DND-41 (cell line): ENCODE measurements around the gene ZNF175.

Experiments
- CTCF ChIP-seq: IDR thresholded peaks from 2 replicates; pipeline ENCODE4 v1.5.1; 2012; ENCODE audit warnings: borderline replicate concordance, low read length, moderate library complexity, mild to moderate bottlenecking; ENCODE audit not compliant: poor library complexity, severe bottlenecking; ENCODE audit errors: extremely low read depth
- EZH2 ChIP-seq: IDR thresholded peaks from 3 replicates; pipeline ENCODE4 v1.6.1; 2012; ENCODE audit warnings: borderline replicate concordance, low read depth, mild to moderate bottlenecking, moderate library complexity, low read length, inconsistent platforms; ENCODE audit not compliant: severe bottlenecking

- TF ChIP-seq CTCF = no peak
- TF ChIP-seq EZH2 = no peak
Measured at GRCh38 chr19:51529301-51529700, 41.8 kb upstream of the ZNF175 start.
